Immature natural killer cell (primary cell): ENCODE data around the gene CMTR2. TPM values are rescaled to one million over a fixed set of nuclear protein-coding genes. Genes with fewer than 3 reads are reported as not detected.
A peak's percentile ranks its signal among the peaks of the same experiment; 100 is the strongest.

Experiments
- DNase-seq, 3 donors: peaks; one replicate each; pipeline ENCODE4 v3.0.0; 2022; ENCODE audit warnings: mixed read lengths in 1 of 3
- H3K27ac Mint-ChIP-seq, 6 donors: one replicate each; pipeline ENCODE4 v1.8.0; 2020; ENCODE audit warnings: mixed read lengths in 6 of 6, mild to moderate bottlenecking in 5 of 6, inconsistent platforms in 4 of 6, moderate library complexity in 3 of 6
- H3K27me3 Mint-ChIP-seq, 3 donors: one replicate each; pipeline ENCODE4 v1.8.0; 2020 to 2021; ENCODE audit warnings: low read depth in 3 of 3, mild to moderate bottlenecking in 3 of 3, mixed read lengths in 3 of 3, moderate library complexity in 3 of 3, inconsistent platforms in 1 of 3
- H3K36me3 Mint-ChIP-seq, 3 donors: one replicate each; pipeline ENCODE4 v1.8.0; 2020; ENCODE audit warnings: mixed read lengths in 3 of 3, inconsistent platforms in 2 of 3, mild to moderate bottlenecking in 2 of 3
- H3K4me1 Mint-ChIP-seq, 2 donors: one replicate each; pipeline ENCODE4 v1.8.0; 2020; ENCODE audit warnings: inconsistent platforms in 2 of 2, mild to moderate bottlenecking in 2 of 2, mixed read lengths in 2 of 2, moderate library complexity in 1 of 2
- H3K4me3 Mint-ChIP-seq, 5 donors: one replicate each; pipeline ENCODE4 v1.8.0; 2020; ENCODE audit warnings: mild to moderate bottlenecking in 5 of 5, mixed read lengths in 5 of 5, inconsistent platforms in 3 of 5, moderate library complexity in 3 of 5
- H3K9me3 Mint-ChIP-seq, 6 donors: one replicate each; pipeline ENCODE4 v1.8.0; 2020; ENCODE audit warnings: mild to moderate bottlenecking in 6 of 6, mixed read lengths in 6 of 6, inconsistent platforms in 4 of 6, moderate library complexity in 3 of 6
- polyA plus RNA-seq, 3 donors: library from polyadenylated mRNA; unstranded; fragments of 300-500 nt; fragmentation: Illumina TruSeq; gene quantifications; one replicate each; pipeline ENCODE4 v1.2.3, GENCODE V29; 2021

The CMTR2 gene
- polyA plus RNA-seq, 3 donors from 2014 or later: 18.6 to 42.9 (median 19.0) TPM

DNA sequence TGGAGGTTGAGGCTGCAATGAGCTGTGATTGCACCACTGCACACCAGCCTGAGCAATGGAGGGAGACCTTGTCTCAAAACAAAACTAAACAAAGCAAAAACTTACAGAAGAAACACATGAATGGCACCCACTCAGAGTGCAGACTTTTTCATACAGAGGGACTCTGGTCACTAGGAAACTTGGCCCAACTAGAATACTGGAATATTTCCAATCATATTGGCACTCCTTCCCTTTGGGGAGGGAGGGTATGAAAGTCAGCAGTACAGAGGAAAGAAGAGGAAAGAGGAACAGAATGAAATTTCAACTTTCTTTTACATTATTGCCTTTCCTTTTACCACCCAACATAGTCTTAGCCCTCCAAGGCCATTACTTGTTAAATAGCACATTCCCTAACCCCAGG is 28.2 kb downstream of the CMTR2 start:
- peaks cover 0 to 5% (median 0%) of the 10 kb centered on the region in 3 donors for H3K36me3 Mint-ChIP-seq
- no peaks in the 10 kb centered on the region for H3K9me3 Mint-ChIP-seq
- H3K27ac Mint-ChIP-seq: peak overlapping the region in 2 of 6 donors; percentile 37 to 89
- no peak for DNase-seq
- H3K27me3 Mint-ChIP-seq: no peaks in the 10 kb centered on the region
- peaks cover 56 to 62% of the 10 kb centered on the region in 2 donors for H3K4me1 Mint-ChIP-seq
- peak overlapping the region in 1 of 5 donors; percentile 7 for H3K4me3 Mint-ChIP-seq

DNA sequence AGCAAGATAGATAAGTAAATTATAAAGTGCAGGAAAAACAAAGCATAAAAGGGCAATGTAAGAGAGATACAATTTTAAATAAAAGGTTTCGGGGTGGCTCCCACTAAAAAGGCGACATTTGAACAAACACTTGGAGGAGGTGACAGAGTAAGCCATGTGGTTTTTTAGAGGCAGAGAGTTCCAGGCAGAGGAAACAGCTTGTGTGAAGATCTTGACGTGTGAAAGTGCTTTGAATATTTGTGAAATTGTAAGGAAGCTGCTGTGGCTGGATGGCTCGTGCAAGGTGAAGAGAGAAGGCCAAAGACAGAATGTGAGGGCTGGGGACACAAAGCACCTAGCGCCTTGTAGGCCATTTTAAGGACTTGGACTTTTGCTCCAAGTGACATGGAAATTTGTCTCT is 30.1 kb downstream of the CMTR2 start:
- peak; percentile 41 to 56 (median 49) for DNase-seq
- Mint-ChIP-seq H3K9me3 (no peaks in the 10 kb centered on the region), H3K27ac (peak overlapping the region; percentile 22 to 91 (median 76)), H3K4me3 (peak overlapping the region; percentile 3 to 64 (median 51)), H3K27me3 (no peaks in the 10 kb centered on the region), H3K36me3 (peaks cover 0 to 5% (median 0%) of the 10 kb centered on the region in 3 donors), H3K4me1 (peaks cover 75 to 80% of the 10 kb centered on the region in 2 donors)

DNA sequence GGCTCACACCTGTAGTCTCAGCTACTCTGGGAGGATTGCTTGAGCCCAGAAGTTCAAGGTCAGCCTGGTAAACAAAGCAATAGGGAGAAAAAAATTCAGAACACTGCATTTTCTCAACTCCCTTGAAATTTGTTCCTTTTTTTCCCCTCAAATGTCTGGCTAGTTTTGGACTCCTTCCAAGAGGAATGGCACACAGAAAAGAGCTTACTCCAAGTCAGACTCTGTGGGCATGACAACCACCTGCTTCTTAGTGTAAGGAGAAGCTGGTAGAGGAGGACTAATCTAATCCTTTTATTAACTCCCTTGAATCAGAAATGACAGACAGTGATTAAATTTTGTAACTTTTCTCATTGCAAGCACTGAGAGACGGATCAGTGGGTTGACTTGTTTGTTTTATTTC is 30.8 kb downstream of the CMTR2 start:
- Mint-ChIP-seq H3K9me3 (no peaks in the 10 kb centered on the region), H3K27me3 (no peaks in the 10 kb centered on the region), H3K4me3 (peak overlapping the region in 2 of 5 donors; percentile 51 to 64), H3K36me3 (peaks cover 0 to 5% (median 0%) of the 10 kb centered on the region in 3 donors), H3K27ac (peak overlapping the region in 4 of 6 donors; percentile 76 to 91 (median 80)), H3K4me1 (peaks cover 76 to 79% of the 10 kb centered on the region in 2 donors)
- no peak for DNase-seq

GRCh38 chr16:71257768-71258167 is 31.4 kb downstream of the CMTR2 start:
- Mint-ChIP-seq H3K27ac (peak overlapping the region in 3 of 6 donors; percentile 5 to 91 (median 80)), H3K36me3 (peaks cover 0 to 5% (median 0%) of the 10 kb centered on the region in 3 donors), H3K4me3 (peak overlapping the region in 1 of 5 donors; percentile 39), H3K4me1 (peaks cover 76 to 79% of the 10 kb centered on the region in 2 donors), H3K9me3 (no peaks in the 10 kb centered on the region), H3K27me3 (no peaks in the 10 kb centered on the region)
- DNase-seq: no peak

GRCh38 chr16:71255721-71256120 is 33.5 kb downstream of the CMTR2 start:
- Mint-ChIP-seq H3K4me3 (peak overlapping the region; percentile 18 to 73 (median 58)), H3K9me3 (no peaks in the 10 kb centered on the region), H3K4me1 (peaks cover 66 to 67% of the 10 kb centered on the region in 2 donors), H3K36me3 (peaks cover 0 to 5% (median 0%) of the 10 kb centered on the region in 3 donors), H3K27ac (peak overlapping the region; percentile 58 to 90 (median 77)), H3K27me3 (peaks cover 0 to 3% (median 0%) of the 10 kb centered on the region in 3 donors)
- DNase-seq: peak; percentile 41 to 62 (median 47)

- H3K27ac Mint-ChIP-seq: peak overlapping the region; percentile 58 to 90 (median 82)
- peak overlapping the region; percentile 1 to 73 (median 46) for H3K4me3 Mint-ChIP-seq
- H3K36me3 Mint-ChIP-seq: no peaks in the 10 kb centered on the region
- H3K27me3 Mint-ChIP-seq: peaks cover 0 to 3% (median 0%) of the 10 kb centered on the region in 3 donors
- H3K4me1 Mint-ChIP-seq: peaks cover 59% of the 10 kb centered on the region in 2 donors
- no peaks in the 10 kb centered on the region for H3K9me3 Mint-ChIP-seq
- no peak for DNase-seq
These were observed 34.2 kb downstream of the CMTR2 start for GRCh38 chr16:71254832-71255525.

DNA sequence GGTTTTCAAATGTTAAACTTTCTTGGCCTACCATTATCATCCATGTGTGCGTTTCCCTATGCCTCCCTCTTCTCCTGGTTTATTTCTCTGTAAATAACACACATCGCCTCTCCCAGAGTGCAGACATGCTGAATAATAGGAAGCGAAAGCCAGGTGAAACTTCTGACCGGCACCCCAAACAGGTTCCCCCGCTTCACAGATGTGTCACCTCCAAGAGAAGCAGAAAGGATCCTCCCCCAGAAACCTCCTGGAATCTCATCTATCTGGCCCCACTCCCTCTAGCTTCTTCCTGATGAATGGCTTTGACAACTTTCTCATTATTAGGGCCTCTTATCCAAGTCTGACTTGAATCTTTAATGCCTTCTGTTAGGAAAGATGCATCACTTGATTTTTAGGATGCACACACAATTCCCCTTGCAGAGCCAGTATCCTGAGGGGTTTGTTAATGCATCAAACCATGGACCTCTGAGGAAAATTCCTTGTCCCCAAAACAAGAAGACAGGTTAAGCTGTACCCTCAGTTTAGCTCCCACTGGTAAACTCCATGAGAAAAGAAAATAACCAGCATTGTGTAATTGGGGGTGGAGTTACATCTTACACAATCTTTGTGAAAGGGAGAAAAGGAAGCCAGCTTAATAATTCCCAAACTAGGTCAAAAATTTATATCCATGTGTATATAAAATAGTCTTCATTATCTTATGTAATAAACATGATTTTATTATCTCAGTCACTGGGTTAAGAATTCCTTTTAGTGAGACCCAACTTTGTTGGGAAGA is 38.6 kb downstream of the CMTR2 start:
- no peak overlapping the region for H3K27ac Mint-ChIP-seq
- no peaks in the 10 kb centered on the region for H3K9me3 Mint-ChIP-seq
- DNase-seq: no peak
- peaks cover 17% of the 10 kb centered on the region in 2 donors for H3K4me1 Mint-ChIP-seq
- H3K36me3 Mint-ChIP-seq: no peaks in the 10 kb centered on the region
- H3K4me3 Mint-ChIP-seq: no peak overlapping the region
- peaks cover 3 to 4% (median 3%) of the 10 kb centered on the region in 3 donors for H3K27me3 Mint-ChIP-seq

DNA sequence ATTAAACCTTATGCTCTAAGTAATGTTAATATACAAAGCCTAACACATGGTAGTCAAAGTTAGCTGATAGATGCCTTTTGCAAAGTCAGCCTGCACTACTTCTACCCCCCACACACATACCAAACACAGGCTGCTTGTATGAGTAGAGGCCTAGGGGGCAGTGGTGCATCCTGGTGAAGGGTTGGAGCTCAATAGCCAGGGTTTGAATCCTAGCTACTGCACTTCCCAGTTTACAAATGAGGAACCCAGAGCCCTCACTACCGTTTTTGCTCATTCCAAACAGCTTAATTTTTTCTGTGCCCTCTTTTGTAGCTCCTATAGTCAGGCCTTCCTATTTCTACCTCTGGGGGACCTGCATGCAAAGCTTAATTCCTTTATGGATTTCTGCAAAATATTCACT is 39.8 kb downstream of the CMTR2 start:
- Mint-ChIP-seq H3K4me3 (no peak overlapping the region), H3K9me3 (no peaks in the 10 kb centered on the region), H3K27me3 (peaks cover 3 to 4% (median 3%) of the 10 kb centered on the region in 3 donors), H3K27ac (no peak overlapping the region), H3K36me3 (no peaks in the 10 kb centered on the region), H3K4me1 (peaks cover 4 to 5% of the 10 kb centered on the region in 2 donors)
- no peak for DNase-seq

GRCh38 chr16:71247478-71247877 is 41.7 kb downstream of the CMTR2 start:
- no peak for DNase-seq
- Mint-ChIP-seq H3K9me3 (no peaks in the 10 kb centered on the region), H3K27me3 (peaks cover 2 to 4% (median 3%) of the 10 kb centered on the region in 3 donors), H3K4me1 (no peaks in the 10 kb centered on the region), H3K4me3 (no peak overlapping the region), H3K27ac (no peak overlapping the region), H3K36me3 (no peaks in the 10 kb centered on the region)

DNA sequence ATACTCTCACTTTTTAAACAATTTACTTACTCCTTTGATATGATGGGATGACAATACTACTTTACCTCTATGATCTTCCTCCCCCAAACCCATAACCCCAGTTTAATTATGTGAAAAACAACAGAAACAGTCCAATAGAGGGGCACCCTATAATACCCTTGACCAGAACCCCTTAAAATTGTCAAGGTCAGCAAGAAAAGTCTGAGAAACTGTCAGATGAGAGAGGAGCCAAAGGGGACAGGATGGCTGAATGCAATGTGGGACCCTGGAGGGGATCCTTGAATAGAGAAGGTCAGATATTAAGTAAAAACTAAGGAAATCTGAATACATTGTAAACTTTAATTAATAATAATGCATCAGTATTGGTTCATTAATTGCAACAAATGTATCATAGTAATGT is 42.9 kb downstream of the CMTR2 start:
- Mint-ChIP-seq H3K9me3 (no peaks in the 10 kb centered on the region), H3K27ac (no peak overlapping the region), H3K27me3 (peaks cover 0 to 4% (median 3%) of the 10 kb centered on the region in 3 donors), H3K4me1 (no peaks in the 10 kb centered on the region), H3K36me3 (no peaks in the 10 kb centered on the region), H3K4me3 (no peak overlapping the region)
- DNase-seq: no peak

GRCh38 chr16:71244521-71244920 is 44.7 kb downstream of the CMTR2 start:
- Mint-ChIP-seq H3K4me3 (no peak overlapping the region), H3K27me3 (peaks cover 0 to 3% (median 2%) of the 10 kb centered on the region in 3 donors), H3K36me3 (no peaks in the 10 kb centered on the region), H3K9me3 (no peaks in the 10 kb centered on the region), H3K4me1 (no peaks in the 10 kb centered on the region), H3K27ac (no peak overlapping the region)
- no peak for DNase-seq

DNA sequence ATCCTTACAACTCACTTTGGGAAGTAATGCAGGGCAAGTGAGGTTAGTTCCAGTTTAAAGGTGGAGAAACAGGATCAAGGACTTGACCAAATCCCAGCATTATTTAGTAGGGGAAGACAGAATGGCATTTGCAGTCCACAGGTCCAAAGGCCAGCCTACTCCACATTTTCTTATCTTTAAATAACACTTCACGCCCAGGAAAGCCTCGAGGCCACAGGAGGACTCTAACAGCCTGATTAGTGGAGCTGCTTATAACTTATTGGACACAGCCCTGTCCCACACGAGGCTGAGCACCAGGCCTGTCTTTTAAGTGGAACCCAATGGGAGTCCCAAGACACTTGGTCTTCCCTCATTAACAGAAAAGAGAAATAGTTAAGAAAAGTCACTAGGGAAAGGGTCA is 46.6 kb downstream of the CMTR2 start:
- H3K9me3 Mint-ChIP-seq: no peaks in the 10 kb centered on the region
- no peak overlapping the region for H3K27ac Mint-ChIP-seq
- no peaks in the 10 kb centered on the region for H3K36me3 Mint-ChIP-seq
- no peaks in the 10 kb centered on the region for H3K4me1 Mint-ChIP-seq
- H3K4me3 Mint-ChIP-seq: no peak overlapping the region
- H3K27me3 Mint-ChIP-seq: peaks cover 0 to 3% (median 0%) of the 10 kb centered on the region in 3 donors
- DNase-seq: no peak

DNA sequence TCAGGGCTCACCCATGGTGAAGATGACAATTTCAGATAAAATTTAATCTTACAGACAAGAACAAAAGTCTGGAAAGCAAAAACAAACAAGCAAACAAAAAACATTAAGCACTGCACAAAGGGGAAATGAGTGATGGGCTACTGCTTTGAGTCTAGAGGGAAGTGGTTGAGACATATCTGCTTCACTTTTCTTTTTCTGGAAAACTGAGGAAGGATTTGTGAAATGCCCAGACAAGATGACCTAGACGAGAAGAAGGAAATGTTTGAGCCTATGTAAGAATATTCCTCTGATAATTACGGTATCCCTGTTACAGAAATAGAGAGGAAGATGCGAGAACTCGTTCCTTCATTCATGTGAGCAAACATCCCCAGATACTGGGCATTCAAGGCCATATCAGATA is 47.2 kb downstream of the CMTR2 start:
- H3K27ac Mint-ChIP-seq: no peak overlapping the region
- no peaks in the 10 kb centered on the region for H3K36me3 Mint-ChIP-seq
- DNase-seq: no peak
- H3K4me1 Mint-ChIP-seq: no peaks in the 10 kb centered on the region
- H3K9me3 Mint-ChIP-seq: no peaks in the 10 kb centered on the region
- no peak overlapping the region for H3K4me3 Mint-ChIP-seq
- H3K27me3 Mint-ChIP-seq: peaks cover 0 to 3% (median 0%) of the 10 kb centered on the region in 3 donors
